ENCODE measurements around the gene SLC25A41. TPM values are rescaled to one million over a fixed set of nuclear protein-coding genes. Genes with fewer than 3 reads are reported as not detected.

Gene SLC25A41
- polyA plus RNA-seq, 1 donor from 2014 or later = 3.8 TPM

GRCh38 chr19:6453951-6454565 lies 20.5 kb upstream of the SLC25A41 start (continued):
- no peak for TF ChIP-seq REST (IDR thresholded peaks at IDR 0.05; ENCODE audit: borderline replicate concordance)
- no peak for TF ChIP-seq MXI1 (conservative IDR thresholded peaks at IDR 0.05; ENCODE audit: poor library complexity, severe bottlenecking)

- H3K79me2 ChIP-seq (replicated peaks; ENCODE audit: insufficient read depth, low read length) = no peaks in the 10 kb centered on the region
- no peak overlapping the region for H3K9ac ChIP-seq (ENCODE audit: low read length)
- no peak overlapping the region for H3K27ac ChIP-seq (ENCODE audit: low read length)
- H3K4me2 ChIP-seq (ENCODE audit: low read length) = no peak overlapping the region
- no peaks in the 10 kb centered on the region for H3K27me3 ChIP-seq (ENCODE audit: insufficient read depth, low read depth, low read length)
- no peaks in the 10 kb centered on the region for H3K9me2 ChIP-seq (ENCODE audit: insufficient read depth, low read length)
- H2AFZ ChIP-seq (ENCODE audit: low read depth, low read length) = no peak overlapping the region
- H3K9me3 ChIP-seq (ENCODE audit: low read length) = peaks cover 11% of the 10 kb centered on the region
- TF ChIP-seq TAF1 (IDR thresholded peaks at IDR 0.05; ENCODE audit: low read depth) (no peak), EZH2 (IDR thresholded peaks at IDR 0.05; ENCODE audit: borderline replicate concordance, insufficient read depth, low read length, poor library complexity, severe bottlenecking) (no peak), REST (IDR thresholded peaks at IDR 0.05; ENCODE audit: borderline replicate concordance) (no peak), EP300 (conservative IDR thresholded peaks at IDR 0.05; ENCODE audit: poor library complexity, severe bottlenecking) (no peak), RAD21 (conservative IDR thresholded peaks at IDR 0.05) (no peak), SMC3 (conservative IDR thresholded peaks at IDR 0.05; ENCODE audit: poor library complexity) (no peak), MXI1 (conservative IDR thresholded peaks at IDR 0.05; ENCODE audit: poor library complexity, severe bottlenecking) (no peak), CTCF (IDR thresholded peaks at IDR 0.05; ENCODE audit: poor library complexity, severe bottlenecking) (no peak), POLR2AphosphoS5 (IDR thresholded peaks at IDR 0.05) (no peak)
- H3K36me3 ChIP-seq (ENCODE audit: insufficient read depth, low read length) = peaks cover 25% of the 10 kb centered on the region
- no peaks in the 10 kb centered on the region for H3F3A ChIP-seq (ENCODE audit: insufficient read depth, low read length, poor library complexity, severe bottlenecking)
- H4K20me1 ChIP-seq (ENCODE audit: insufficient read depth) = no peaks in the 10 kb centered on the region
- H3K4me3 ChIP-seq (ENCODE audit: low read length) = no peak overlapping the region
Observed at GRCh38 chr19:6452899-6453298, 19.3 kb upstream of the SLC25A41 start.
